HepG2 (cell line): ENCODE data around the gene PSENEN. TPM values are rescaled to one million over a fixed set of nuclear protein-coding genes. Genes with fewer than 3 reads are reported as not detected.
A peak's percentile ranks its signal among the peaks of the same experiment; 100 is the strongest.

ENCODE experiments used
- ATAD3A ChIP-seq: sonication (generic); formaldehyde crosslinking; IDR thresholded peaks from 2 replicates; pipeline ENCODE4 v1.4.0; 2020; ENCODE audit warnings: missing genetic modification reagents
- ATF3 ChIP-seq: sonication (generic); formaldehyde crosslinking; IDR thresholded peaks from 2 replicates; pipeline ENCODE4 v1.4.0; 2020; ENCODE audit warnings: missing genetic modification reagents
- ATF5 ChIP-seq: sonication (generic); formaldehyde crosslinking; IDR thresholded peaks from 2 replicates; pipeline ENCODE4 v1.4.0; 2020; ENCODE audit warnings: mild to moderate bottlenecking, low read depth, missing genetic modification reagents
- GABPB1 ChIP-seq: IDR thresholded peaks from 2 replicates; pipeline ENCODE4 v1.6.1; 2016; ENCODE audit warnings: mild to moderate bottlenecking, missing genetic modification reagents, moderate library complexity, missing compliant biosample characterization
- HMG20A ChIP-seq: IDR thresholded peaks from 2 replicates; pipeline ENCODE4 v1.6.1; 2016; ENCODE audit warnings: borderline replicate concordance
- KDM2A ChIP-seq: sonication (generic); formaldehyde crosslinking; IDR thresholded peaks from 2 replicates; pipeline ENCODE4 v1.4.0; 2020; ENCODE audit warnings: low read depth, missing genetic modification reagents, borderline replicate concordance
- KLF12 ChIP-seq: sonication (generic); formaldehyde crosslinking; IDR thresholded peaks from 2 replicates; pipeline ENCODE4 v1.4.0; 2020; ENCODE audit warnings: missing genetic modification reagents, borderline replicate concordance
- NKX3-1 ChIP-seq: sonication (generic); formaldehyde crosslinking; IDR thresholded peaks from 2 replicates; pipeline ENCODE4 v1.5.0; 2020; ENCODE audit warnings: missing genetic modification reagents
- NR0B2 ChIP-seq: sonication (generic); formaldehyde crosslinking; IDR thresholded peaks from 2 replicates; pipeline ENCODE4 v1.4.0; 2020; ENCODE audit warnings: mild to moderate bottlenecking, missing genetic modification reagents
- RERE ChIP-seq: IDR thresholded peaks from 2 replicates; pipeline ENCODE4 v1.6.1; 2016; ENCODE audit warnings: low read depth, missing genetic modification reagents, missing compliant biosample characterization
- SP1 ChIP-seq, 2 experiments: fragments of 450-650 bp in 1 of 2; sonication (generic) in 1 of 2; formaldehyde crosslinking in 1 of 2; IDR thresholded peaks; 2 replicates each; pipeline versions ENCODE4 v1.4.0 to v1.6.1; 2016 to 2020; ENCODE audit warnings: missing genetic modification reagents in 1 of 2
- TFDP1 ChIP-seq: IDR thresholded peaks from 2 replicates; pipeline ENCODE4 v1.6.1; 2016; ENCODE audit warnings: missing compliant biosample characterization, missing genetic modification reagents, borderline replicate concordance
- ZBTB20 ChIP-seq: sonication (generic); formaldehyde crosslinking; IDR thresholded peaks from 2 replicates; pipeline ENCODE4 v1.8.1; 2023; ENCODE audit warnings: missing genetic modification reagents, low read depth, mild to moderate bottlenecking, borderline replicate concordance
- ZBTB8A ChIP-seq: sonication (generic); formaldehyde crosslinking; IDR thresholded peaks from 2 replicates; pipeline ENCODE4 v1.4.0; 2020; ENCODE audit warnings: mild to moderate bottlenecking, low read depth, missing genetic modification reagents, borderline replicate concordance
- ZNF160 ChIP-seq: sonication (generic); formaldehyde crosslinking; IDR thresholded peaks from 2 replicates; pipeline ENCODE4 v1.8.0; 2022; ENCODE audit warnings: mild to moderate bottlenecking, inconsistent platforms, missing genetic modification reagents
- ZNF234 ChIP-seq: sonication (generic); formaldehyde crosslinking; conservative IDR thresholded peaks from 2 replicates; pipeline ENCODE4 v1.5.1; 2020; ENCODE audit warnings: mild to moderate bottlenecking, missing genetic modification reagents
- ZNF317 ChIP-seq: sonication (generic); formaldehyde crosslinking; IDR thresholded peaks from 2 replicates; pipeline ENCODE4 v1.5.0; 2020; ENCODE audit warnings: mild to moderate bottlenecking, missing genetic modification reagents
- ZNF350 ChIP-seq: sonication (generic); formaldehyde crosslinking; IDR thresholded peaks from 2 replicates; pipeline ENCODE4 v1.4.0; 2020; ENCODE audit warnings: mild to moderate bottlenecking, low read depth, missing genetic modification reagents, borderline replicate concordance
- ZNF766 ChIP-seq: sonication (generic); formaldehyde crosslinking; IDR thresholded peaks from 2 replicates; pipeline ENCODE4 v1.5.0; 2020; ENCODE audit warnings: missing genetic modification reagents, borderline replicate concordance
- ZNF883 ChIP-seq: sonication (generic); formaldehyde crosslinking; IDR thresholded peaks from 2 replicates; pipeline ENCODE4 v1.5.1; 2020; ENCODE audit warnings: mild to moderate bottlenecking, missing genetic modification reagents; ENCODE audit errors: not compliant biosample characterization
- polyA plus RNA-seq, 8 experiments: library from polyadenylated mRNA; depleted of rRNA in 3 of 8; stranded (reverse) in 7 of 8; unstranded in 1 of 8; fragments of >200 nt; fragmentation: Illumina TruSeq in 4 of 8; extraction: Trizol in 4 of 8; gene quantifications; 2 replicates each; pipeline versions ENCODE4 v1.2.1 to v1.2.3, GENCODE V29; 2011 to 2016; ENCODE audit warnings: low read depth in 4 of 8, missing spikeins in 1 of 8, mixed read lengths in 1 of 8; ENCODE audit not compliant: insufficient read depth in 1 of 8
- total RNA-seq, 5 experiments: library from RNA; depleted of rRNA; stranded (reverse); fragments of >200 nt; fragmentation: Illumina TruSeq; extraction: Trizol; gene quantifications; 2 replicates each; pipeline ENCODE4 v1.2.3, GENCODE V29; 2016; ENCODE audit warnings: low read depth in 1 of 5

The PSENEN gene
- total and polyA plus RNA-seq, 2 of the 13 experiments (the other 11 are each of a cell fraction or from before 2014, with no cell fraction given), result 16.9 to 34.2 TPM

GRCh38 chr19:35740423-35741202, 4.8 kb upstream of the PSENEN start (continued):
- TF ChIP-seq NR0B2 (CRISPR knock-in tag) (no peak), GABPB1 (CRISPR knock-in tag) (peak; percentile 77), NKX3-1 (CRISPR knock-in tag) (no peak), ZNF317 (CRISPR knock-in tag) (no peak; the same call in 1 of the 2 replicates), KDM2A (CRISPR knock-in tag) (peak; percentile 73), ATF5 (CRISPR knock-in tag) (no peak), ZNF766 (CRISPR knock-in tag) (no peak), ZNF350 (CRISPR knock-in tag) (peak; percentile 55; the same call in 1 of the 2 replicates), TFDP1 (CRISPR knock-in tag) (peak; percentile 86; the same call in 1 of the 2 replicates), KLF12 (0 out of 2 replicates have a peak, but pooled peaks have one; percentile 9), SP1 (IDR thresholded peaks at IDR 0.05) (no peak), SP1 (CRISPR knock-in tag; IDR thresholded peaks at IDR 0.05) (peak; percentile 80), ATF3 (peak; percentile 9; the same call in 1 of the 2 replicates), ZBTB8A (CRISPR knock-in tag) (no peak), ATAD3A (CRISPR knock-in tag) (no peak), ZNF234 (CRISPR knock-in tag) (no peak), ZBTB20 (no peak), ZNF160 (CRISPR knock-in tag) (no peak), HMG20A (CRISPR knock-in tag) (no peak), RERE (no peak), ZNF883 (CRISPR knock-in tag) (peak; percentile 53)
